Gastrocnemius medialis (tissue), 4 donors: ENCODE results near the gene PPM1F.

Source experiments
- POLR2A ChIP-seq, 2 donors: fragments of 450-650 bp; IDR thresholded peaks; one replicate each; pipeline ENCODE4 v1.6.1; 2017; ENCODE audit warnings: antibody characterized with exemption in 2 of 2, mild to moderate bottlenecking in 2 of 2, moderate library complexity in 2 of 2
- TF ChIP-seq, protein P1 (sequence below), 5 experiments: fragments of 450-650 bp in 3 of 5; fragments of 200-600 bp in 2 of 5; sonication (generic) in 2 of 5; IDR thresholded peaks in 4 of 5; conservative IDR thresholded peaks in 1 of 5; 1 replicate in 4 of 5; 2 replicates in 1 of 5; pipeline ENCODE4 v1.5.1; 2016 to 2019; ENCODE audit warnings: antibody characterized with exemption in 5 of 5, mild to moderate bottlenecking in 3 of 5, moderate library complexity in 3 of 5

DNA sequence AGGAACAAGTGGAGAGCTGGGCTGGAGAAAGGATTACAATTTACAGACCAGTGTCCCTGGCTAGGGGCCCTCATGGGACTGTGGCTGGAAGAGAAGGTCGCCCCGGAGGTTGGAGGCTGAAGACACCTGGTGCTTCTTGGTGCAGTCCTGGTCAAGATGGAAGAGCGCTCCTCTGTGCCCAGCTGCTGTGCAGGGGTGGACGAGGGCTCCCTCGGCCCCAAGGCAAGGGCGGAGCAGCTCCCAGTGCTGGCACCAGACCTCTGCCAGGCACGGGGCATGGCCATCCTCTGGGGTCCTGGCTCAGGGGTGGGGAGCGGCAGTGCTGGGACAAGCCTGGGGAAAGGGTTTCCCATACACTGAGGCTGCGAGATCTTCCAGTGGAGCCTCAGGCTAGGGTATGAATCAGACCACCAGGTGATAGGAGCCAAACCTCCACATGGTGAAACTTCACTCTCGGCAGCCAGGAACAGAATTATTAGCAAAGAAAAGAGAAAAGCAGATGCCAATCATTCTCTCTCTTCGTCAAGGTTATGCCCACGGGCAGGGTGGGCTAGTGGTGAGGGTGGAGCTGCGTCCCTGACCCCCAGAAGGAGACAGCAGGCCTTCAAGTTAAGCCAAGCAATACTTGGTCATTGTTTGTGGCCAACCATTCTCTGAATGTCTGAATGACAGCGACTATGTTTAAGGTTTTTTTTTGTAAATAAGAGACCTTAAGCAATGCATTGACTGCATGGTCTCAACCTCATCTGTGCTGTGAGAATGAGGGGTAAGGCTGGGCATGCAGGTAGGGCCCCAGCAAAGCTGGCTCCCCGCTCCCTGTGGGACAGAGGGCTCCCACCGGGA, 32.1 kb downstream of the PPM1F start:
- TF ChIP-seq, protein P1, sequence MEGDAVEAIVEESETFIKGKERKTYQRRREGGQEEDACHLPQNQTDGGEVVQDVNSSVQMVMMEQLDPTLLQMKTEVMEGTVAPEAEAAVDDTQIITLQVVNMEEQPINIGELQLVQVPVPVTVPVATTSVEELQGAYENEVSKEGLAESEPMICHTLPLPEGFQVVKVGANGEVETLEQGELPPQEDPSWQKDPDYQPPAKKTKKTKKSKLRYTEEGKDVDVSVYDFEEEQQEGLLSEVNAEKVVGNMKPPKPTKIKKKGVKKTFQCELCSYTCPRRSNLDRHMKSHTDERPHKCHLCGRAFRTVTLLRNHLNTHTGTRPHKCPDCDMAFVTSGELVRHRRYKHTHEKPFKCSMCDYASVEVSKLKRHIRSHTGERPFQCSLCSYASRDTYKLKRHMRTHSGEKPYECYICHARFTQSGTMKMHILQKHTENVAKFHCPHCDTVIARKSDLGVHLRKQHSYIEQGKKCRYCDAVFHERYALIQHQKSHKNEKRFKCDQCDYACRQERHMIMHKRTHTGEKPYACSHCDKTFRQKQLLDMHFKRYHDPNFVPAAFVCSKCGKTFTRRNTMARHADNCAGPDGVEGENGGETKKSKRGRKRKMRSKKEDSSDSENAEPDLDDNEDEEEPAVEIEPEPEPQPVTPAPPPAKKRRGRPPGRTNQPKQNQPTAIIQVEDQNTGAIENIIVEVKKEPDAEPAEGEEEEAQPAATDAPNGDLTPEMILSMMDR (IDR thresholded peaks at IDR 0.05 in 4 of 5, conservative IDR thresholded peaks at IDR 0.05 in 1 of 5) = no peak
- TF ChIP-seq POLR2A (IDR thresholded peaks at IDR 0.05) = no peak
